GM21528 (cell line): ENCODE measurements around the gene DCLK3.

Experiments
- ATAC-seq: cut with Tn5 transposase; IDR thresholded peaks from one replicate; pipeline ENCODE4 v1.9.1; 2021; ENCODE audit warnings: mild to moderate bottlenecking, moderate library complexity; ENCODE audit not compliant: unreplicated experiment, low FRiP score

Gene DCLK3

DNA sequence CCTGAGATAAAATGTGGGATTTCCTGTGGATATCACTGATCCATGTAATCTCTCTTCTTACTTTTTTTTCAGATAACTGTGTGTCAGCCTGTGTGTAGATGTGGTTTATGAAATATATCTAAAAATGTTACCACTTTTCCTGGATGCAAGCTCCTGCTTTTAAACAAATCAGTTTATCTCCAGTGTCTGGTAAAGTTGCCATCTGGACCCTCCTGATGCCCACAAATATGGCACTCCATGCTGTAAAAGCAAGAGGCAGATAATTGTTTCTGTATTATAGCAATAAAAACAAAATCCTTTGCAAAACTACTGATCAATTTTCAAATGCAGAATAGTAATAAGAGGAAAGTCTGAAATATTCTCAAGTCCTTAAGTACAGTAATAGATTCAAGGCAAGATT lies 7.6 kb upstream of the DCLK3 start:
- no peak for ATAC-seq

DNA sequence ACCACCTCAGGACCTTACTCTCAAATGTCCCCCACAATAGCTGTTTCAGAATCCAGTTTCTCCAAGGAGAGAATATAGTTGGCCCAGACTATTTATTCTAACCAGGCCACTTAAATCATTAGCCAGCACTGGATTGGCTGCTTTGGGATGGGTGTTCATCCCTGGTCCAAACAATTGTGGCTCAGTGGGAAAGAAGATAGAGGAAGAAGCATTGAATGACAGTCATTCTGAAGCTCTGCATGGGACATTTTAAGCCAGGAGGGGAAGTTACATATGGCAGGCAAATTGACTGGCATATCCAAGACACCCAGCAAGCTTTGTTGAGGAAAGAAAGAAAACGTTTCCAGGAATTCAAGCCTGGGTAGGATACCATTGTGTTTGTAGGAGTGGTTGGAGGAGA lies 5.6 kb upstream of the DCLK3 start:
- no peak for ATAC-seq

- ATAC-seq: no peak
These were observed 751 bp upstream of the DCLK3 start for GRCh38 chr3:36765104-36765503.

DNA sequence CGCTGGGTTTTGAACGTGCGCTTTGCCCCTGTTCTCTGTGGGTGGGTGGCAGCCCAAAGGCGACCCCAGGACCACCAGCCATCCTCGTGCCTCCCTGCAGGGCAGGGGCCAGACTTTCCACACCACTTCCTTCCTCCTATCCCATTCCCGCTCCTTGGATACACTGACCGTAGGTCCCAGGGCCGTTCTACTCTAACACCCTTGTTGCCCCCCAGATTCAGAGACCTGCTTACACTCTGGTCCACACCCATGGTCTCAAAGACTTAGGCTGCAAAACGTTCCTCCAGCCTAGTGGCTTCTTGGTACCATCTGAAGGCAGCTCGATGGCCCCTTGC lies 318 bp upstream of the DCLK3 start:
- ATAC-seq: no peak

DNA sequence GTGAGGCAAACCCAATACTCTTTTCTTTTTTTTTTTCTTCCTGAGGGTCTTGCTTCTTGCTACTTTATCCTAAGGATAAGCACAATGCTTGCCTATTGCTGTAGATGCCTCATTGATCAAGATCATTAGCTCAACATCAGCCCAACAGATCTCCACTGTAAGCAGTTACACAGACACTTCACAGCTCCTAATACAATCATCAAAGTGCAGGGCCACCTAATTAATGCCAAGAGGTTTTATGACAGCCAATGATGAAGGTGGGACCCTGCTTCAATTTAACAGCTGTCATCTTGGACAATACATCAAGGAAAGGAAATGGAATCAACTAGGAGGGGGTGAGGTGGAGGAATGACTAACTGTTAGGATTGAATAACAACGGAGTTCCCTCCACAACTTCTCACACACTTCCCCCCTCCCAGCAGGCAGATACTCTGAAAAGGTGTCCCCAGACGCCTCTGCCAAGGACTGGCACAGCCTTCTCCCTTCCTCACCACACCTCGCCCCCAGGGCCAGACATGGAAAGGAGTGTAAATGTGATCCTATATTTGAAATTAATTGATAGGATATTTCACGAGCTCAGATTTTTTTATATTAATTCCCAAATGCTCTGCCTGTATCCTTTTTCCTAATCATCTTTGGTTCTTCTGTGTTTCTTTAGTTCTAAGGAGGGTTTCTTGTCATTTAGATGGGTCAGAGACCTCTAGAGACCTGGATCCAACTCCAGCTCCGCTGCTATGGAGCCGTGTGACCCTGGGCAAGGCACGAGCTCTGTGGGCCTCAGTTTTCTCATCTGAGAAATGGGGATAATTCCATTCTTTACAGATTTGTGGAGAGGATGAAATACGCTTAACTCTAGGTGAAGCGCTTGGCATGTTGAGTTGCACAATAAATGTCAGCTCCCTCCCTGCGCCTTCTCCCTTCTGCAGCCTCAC lies 1.2 kb downstream of the DCLK3 start:
- ATAC-seq: no peak

DNA sequence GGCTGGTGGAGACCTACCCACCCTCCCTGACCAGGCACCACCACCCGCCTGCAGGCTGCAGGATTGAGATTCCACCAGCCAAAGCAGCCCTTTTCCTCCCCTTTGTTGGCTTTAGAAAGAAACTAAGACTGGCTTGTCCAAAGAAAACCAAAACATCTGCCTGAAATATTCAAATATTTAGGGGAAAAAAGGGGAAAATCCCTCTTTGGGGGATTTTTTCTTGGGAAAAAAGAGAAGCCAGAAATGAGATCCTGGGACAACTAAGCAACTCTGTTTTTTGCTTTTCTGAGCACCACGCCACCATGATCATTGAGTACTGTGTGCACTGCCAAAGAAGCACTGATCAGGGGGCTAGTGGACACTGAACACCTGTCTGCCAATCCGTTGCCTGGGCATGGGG lies 2.6 kb downstream of the DCLK3 start:
- no peak for ATAC-seq

DNA sequence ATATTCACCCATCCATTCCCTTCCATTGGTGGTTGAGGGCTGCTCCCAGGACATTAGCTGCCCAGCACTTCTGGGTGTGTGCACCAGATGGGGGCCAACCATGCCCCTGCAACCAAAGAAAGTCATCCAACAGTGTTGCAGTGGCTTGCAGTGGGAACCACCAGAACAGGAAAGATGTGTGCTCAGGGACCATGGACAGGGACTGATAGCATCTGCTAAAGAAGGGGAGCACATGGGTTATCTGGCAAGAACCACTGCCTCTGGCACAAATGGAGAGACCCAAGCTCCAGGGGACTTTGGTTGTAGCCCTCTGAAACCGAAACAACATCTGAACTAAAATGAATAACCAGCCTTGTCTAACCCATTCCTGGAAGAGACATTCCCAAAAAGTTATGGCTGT lies 8.1 kb downstream of the DCLK3 start:
- ATAC-seq: no peak

- ATAC-seq: no peak
These were observed 13.0 kb downstream of the DCLK3 start for GRCh38 chr3:36751326-36751725.

GRCh38 chr3:36750737-36751136 lies 13.6 kb downstream of the DCLK3 start:
- no peak for ATAC-seq

DNA sequence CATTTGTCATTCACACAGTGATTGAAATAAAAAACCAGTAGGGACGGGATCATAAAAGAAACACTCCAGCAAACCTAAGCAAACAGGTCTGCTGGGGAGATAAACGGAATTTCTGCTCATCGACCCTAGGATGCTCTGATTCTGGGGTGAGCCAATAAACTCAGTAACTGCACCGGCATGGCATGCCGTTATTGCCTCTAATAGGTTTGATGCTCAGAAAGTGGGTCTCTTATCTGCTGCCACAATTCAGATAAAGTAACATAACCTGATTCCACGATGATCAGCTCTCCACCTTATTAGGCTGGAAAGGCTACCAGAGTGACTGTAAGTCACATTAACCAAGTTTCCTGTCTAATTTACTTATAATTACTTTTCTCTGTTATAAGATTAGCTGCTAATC lies 19.6 kb downstream of the DCLK3 start:
- no peak for ATAC-seq

GRCh38 chr3:36743826-36744225 lies 20.5 kb downstream of the DCLK3 start:
- no peak for ATAC-seq

GRCh38 chr3:36741285-36741684 lies 23.1 kb downstream of the DCLK3 start:
- ATAC-seq: no peak

DNA sequence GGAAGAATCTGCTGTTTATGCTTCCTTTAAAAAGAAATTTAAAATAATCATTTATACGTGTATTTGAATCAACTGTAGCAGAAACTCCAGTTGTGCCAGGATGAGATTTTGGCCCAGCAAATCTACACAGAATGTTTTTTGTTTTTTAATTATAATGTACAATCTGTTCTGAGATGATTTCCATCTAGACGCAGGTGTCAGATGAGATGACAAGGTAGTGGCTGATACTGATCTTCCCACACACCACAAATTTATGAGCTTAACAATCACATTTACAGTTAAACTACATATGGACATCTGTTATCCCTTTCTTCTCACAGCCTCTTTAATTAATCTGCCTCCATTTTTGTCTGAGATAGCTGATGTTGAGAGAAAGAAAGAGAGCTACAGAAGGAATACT lies 23.6 kb downstream of the DCLK3 start:
- no peak for ATAC-seq

- no peak for ATAC-seq
These were observed 25.7 kb downstream of the DCLK3 start for GRCh38 chr3:36738702-36739101.

GRCh38 chr3:36736301-36736700 lies 28.1 kb downstream of the DCLK3 start:
- ATAC-seq: no peak

- no peak for ATAC-seq
These were observed 29.6 kb downstream of the DCLK3 start for GRCh38 chr3:36734742-36735141.

GRCh38 chr3:36733723-36734122 lies 30.6 kb downstream of the DCLK3 start:
- ATAC-seq: no peak

DNA sequence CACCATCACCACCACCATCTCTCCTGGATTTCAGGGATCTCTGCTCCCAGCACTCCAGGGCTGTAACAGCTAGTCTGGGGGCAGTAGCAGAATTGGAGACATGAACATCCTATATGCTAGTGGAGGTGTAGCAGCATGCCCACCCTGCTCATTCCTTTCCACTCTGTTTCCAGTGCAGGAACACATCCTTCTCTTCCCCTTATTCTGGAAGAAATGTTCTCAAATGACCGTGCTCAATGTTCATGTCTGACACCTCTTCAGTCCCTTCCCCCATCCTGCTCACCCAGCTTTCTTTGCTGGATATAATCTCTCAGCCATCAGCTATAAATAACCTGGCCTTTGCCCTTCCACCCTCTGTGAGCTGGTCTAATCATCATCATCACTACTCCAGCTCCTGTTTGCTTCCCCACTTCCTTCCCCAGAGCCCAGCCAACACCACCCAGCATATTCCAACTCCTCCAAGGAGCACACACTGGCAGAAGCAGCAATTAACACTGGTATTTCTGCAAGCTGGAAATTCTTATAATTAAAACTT lies 31.1 kb downstream of the DCLK3 start:
- no peak for ATAC-seq

DNA sequence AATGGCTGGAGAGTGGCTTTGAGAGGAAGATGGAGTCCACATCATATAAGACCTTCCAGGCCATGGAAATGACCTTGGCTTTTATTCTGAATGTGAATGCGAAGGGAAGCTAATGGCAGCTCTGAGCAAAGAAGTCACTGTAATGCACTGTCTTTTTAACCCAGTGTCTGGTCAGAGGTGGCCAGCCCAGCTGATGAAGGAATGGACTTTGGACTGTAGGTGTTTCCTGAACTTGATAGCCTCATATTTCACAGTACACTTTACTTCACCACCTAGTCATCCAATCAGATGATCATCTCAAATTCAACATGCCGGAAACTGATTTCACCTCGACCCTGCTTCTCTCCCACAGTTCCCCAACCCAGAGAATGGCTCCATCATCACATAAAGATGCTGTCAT lies 33.4 kb downstream of the DCLK3 start:
- no peak for ATAC-seq

GRCh38 chr3:36729204-36730056 lies 34.9 kb downstream of the DCLK3 start:
- peak; percentile 69 for ATAC-seq

DNA sequence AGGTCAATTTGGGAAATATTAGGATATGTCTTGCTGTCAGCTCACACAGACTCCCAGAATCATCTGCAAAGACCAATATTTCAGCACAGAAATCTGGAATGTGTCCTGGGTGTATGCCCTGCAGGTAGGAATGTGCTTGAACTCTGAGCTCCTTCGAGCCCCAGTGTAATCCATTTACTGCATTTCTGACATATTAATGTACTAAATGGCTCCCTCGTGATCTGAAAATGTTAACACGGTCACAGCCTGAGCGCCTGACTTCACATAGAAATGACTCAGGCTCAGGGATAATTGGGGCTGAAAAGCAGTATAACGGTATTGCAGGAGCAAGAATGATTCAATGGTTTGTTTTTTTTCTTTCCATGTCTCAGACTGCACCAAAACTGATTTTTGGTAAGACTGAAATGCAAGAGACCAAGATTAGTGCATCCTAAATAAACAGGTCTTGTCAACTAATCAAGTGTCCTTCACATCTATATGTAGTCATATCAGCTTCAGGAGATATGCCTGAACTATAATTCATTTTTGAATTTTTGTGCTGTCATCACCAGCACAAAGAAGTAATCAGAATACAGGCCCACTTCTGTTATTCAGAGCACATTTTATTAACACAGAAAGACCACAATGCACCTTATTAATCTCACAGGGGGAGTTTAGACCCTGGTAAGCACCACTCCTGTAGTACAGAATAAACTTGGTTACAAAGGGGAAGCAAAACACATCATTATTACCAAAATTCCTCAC lies 49.8 kb downstream of the DCLK3 start:
- ATAC-seq: no peak
